Left cardiac atrium (tissue), 4 donors: Measurements from ENCODE around the gene CBX1. TPM values are rescaled to one million over a fixed set of nuclear protein-coding genes. Genes with fewer than 3 reads are reported as not detected.
"Not testable (repeated sequence)": the region's sequence is repeated elsewhere in the genome, so short reads cannot be mapped to it uniquely, and the experiment has no call there.

Experiments used
- ATAC-seq, 2 donors: fragments of 200-7000 bp; cut with Tn5 transposase; one replicate each; pipeline ENCODE4 v1.9.1; 2020; ENCODE audit warnings: mild to moderate bottlenecking in 2 of 2, moderate library complexity in 2 of 2
- DNase-seq: peaks from one replicate; pipeline ENCODE4 v3.0.0-alpha.2; 2020
- intact Hi-C, 2 donors: fragments of 100-400 bp; cut with DNase I; formaldehyde crosslinking; loops; one replicate each; pipeline versions ENCODE4 v1.14.1 to v1.15.1; 2022 to 2023
- total RNA-seq, 2 donors: library from RNA; stranded (reverse); fragmentation: NEBNext Ultra II Directional; extraction: Animal tissue kit (Norgen Biotek cat#: 25700); gene quantifications; one replicate each; pipeline ENCODE4 v1.2.1, GENCODE V29; 2021
- donor health status: DM: no; HTN: yes; CAD: no.
- donor health status: DM: no; HTN: yes; CAD: no; lungs with severe emphysema.
- donor health status: DM: yes; HTN: yes; CAD: no.
- donor health status: Dilated cardiomyopathy.

Gene CBX1
- total RNA-seq, 2 donors from 2014 or later = 29.2 to 35.6 TPM

DNA sequence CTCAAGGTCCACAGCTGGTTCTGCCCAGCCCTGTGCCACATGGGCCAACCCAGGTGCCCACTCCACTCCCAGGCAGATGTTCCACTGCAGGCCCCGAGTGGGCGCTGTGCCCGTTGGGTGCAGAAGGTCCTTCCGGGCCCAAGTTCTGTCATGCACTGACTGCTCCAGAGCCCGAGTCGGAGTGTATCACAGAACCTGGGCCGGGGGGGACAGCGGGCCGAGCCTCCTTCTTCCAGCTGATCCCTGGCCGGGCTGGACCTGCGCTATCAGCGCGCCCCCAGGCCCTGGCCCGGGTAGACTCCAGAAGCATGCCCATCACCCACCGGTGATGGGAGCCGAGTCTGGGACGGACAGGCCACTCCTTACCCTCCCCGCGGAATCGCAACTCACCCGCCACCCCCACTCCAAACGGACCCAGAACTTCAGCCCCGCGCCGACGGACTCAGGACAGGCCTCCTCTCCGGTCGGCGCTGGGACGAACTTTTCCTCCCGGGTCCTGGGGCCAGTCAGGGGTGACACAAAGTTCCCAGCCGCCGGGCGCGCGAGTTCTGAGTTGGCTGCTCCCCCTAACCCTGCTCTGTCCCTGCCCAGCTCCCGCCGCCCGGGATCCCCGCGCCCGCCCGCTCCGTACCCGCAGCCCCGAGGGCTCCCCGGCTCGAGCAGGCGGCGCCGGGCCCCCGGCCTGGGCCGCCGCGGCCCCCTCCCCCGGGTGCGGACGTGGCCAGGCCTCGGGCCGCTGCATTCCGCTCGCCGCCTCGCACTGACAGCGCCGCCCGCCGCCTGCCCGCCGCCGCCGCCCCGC lies 64.0 kb downstream of the CBX1 start, which contains the start of gene COPZ2:
TSS of gene COPZ2 (minus strand) at position 762 of the 802 bp plus-strand sequence. CDS start at position 742, 20 bp downstream.
- intact Hi-C loops = no loop called here
- peak; percentile 88 to 89 for ATAC-seq
- peak; percentile 75 for DNase-seq

DNA sequence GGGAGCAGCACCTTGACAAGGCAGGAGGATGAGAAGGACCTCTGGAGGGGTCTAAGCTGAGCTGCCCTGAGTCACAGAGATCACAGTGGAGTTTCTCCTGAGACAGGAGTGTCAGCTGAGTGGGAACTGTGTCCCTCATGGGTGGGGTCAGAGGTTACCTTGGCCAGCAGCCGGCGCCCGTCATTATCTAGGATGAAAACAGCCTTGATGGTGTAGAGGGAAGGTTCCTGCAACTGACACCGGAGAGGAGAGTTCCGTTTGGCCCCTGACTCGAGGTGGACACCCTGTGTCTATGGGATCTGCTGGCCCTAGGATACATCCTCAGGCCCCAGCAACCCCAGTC lies 64.6 kb downstream of the CBX1 start:
- no peak for DNase-seq
- peak in 1 of 2 donors; percentile 13 for ATAC-seq
- intact Hi-C loops = no loop called here

GRCh38 chr17:48034734-48035133 lies 66.5 kb downstream of the CBX1 start:
- intact Hi-C loops, ATAC-seq: not testable (repeated sequence)
- DNase-seq = peak; percentile 6

DNA sequence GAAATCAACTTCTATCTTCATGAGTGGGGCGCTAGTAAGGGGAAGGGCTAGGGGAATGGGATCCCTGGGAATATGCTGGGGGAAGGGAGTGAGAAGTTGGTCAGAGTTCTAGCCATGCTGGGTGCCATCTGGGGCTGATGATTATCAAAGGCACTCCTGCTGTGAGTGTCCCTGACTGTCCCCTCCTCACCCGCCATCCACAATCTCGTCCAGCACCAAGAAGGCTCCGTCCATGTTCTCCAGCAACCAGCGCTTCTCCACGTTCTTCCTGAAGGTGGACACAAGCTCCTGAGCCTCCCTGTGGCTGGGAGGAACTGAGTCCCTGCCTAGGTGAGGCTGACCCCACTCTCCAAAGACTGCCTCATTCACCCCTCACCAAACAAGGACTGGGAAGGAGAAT lies 69.3 kb downstream of the CBX1 start:
- ATAC-seq (no peak), DNase-seq (peak; percentile 2)

GRCh38 chr17:48030531-48030930 lies 70.7 kb downstream of the CBX1 start:
- no peak for ATAC-seq
- DNase-seq = peak; percentile 46
- intact Hi-C loops = no loop called here

More for the DNA sequence above, 69.3 kb downstream of the CBX1 start:
- intact Hi-C loops = no loop called here

DNA sequence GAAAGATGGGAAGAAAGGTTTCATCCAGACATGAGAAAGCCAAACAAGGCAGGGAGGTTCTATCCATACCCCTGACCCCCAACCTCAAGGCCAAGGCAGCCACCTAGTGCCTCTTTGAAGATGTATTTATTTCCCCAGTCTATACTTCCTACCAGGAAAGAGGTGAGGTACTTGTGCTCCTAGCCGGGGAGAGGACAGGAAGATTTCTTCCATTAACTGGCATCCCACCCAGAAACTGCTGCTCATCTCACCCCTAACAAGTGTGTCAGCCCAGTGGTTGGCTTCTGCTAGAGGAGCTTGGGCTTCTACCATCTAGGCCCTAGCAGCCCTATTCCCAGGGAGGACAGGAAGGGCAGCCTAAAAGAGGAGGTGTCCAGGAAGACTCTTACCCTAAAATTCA lies 72.5 kb downstream of the CBX1 start:
- no peak for ATAC-seq
- intact Hi-C loops = loop anchor here (5.0 to 10.0 kb wide), 3 partner anchors 104 to 589 kb away; partner anchors contain the start of genes HOXB8 (in 2 of the 2) and HOXB7 (in 1 of the 2)
- peak; percentile 6 for DNase-seq

DNA sequence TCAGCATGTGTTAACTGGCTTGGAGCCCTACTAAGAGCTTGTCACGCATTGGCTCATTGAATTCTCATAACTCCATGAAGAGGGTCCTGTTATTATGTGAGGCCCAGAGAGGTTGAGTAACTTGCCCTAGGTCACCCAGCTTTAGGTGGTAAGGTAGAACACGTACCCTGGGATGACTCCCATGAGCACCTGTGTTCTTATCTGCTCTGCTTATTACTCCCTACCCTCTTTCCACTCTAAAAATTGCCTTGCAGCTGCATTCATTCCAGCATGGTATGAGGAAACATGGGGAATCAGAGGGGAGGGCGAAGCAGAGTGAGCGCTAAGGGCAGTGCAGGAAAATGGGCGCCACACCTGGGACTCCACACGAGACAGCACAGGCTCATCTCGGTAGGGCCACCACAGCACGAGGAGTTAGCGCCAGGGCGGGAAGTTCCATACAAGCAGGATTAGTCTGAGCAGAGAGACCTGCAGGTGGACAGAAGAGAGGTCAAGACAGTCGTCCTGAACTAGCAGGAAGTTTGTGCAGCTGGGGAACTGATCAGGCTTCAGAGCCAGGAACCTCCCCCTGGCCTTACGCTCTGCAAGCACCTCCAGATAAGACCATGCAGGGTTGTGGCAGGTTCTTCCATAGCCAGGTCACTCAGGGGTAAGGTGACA lies 73.8 kb downstream of the CBX1 start:
- intact Hi-C loops = loop anchor here (2.0 to 10.0 kb wide), 4 partner anchors 47 to 590 kb away; partner anchors contain the start of genes HOXB8 (in 2 of the 2) and HOXB7 (in 1 of the 2)
- ATAC-seq (no peak), DNase-seq (no peak)

- intact Hi-C loops = loop anchor here (1.0 to 10.0 kb wide), 5 partner anchors 48 to 591 kb away; partner anchors contain the start of genes HOXB8 (in 2 of the 2) and HOXB7 (in 1 of the 2)
- DNase-seq (peak; percentile 90), ATAC-seq (peak; percentile 41 to 42)
Measured at GRCh38 chr17:48026502-48027321, 74.6 kb downstream of the CBX1 start.

- DNase-seq = no peak
- ATAC-seq = no peak
- intact Hi-C loops = loop anchor here (1.0 to 10.0 kb wide), 6 partner anchors 48 to 591 kb away; partner anchors contain the start of genes HOXB8 (in 2 of the 2) and HOXB7 (in 1 of the 2)
Measured at GRCh38 chr17:48025904-48026501, 75.3 kb downstream of the CBX1 start.

DNA sequence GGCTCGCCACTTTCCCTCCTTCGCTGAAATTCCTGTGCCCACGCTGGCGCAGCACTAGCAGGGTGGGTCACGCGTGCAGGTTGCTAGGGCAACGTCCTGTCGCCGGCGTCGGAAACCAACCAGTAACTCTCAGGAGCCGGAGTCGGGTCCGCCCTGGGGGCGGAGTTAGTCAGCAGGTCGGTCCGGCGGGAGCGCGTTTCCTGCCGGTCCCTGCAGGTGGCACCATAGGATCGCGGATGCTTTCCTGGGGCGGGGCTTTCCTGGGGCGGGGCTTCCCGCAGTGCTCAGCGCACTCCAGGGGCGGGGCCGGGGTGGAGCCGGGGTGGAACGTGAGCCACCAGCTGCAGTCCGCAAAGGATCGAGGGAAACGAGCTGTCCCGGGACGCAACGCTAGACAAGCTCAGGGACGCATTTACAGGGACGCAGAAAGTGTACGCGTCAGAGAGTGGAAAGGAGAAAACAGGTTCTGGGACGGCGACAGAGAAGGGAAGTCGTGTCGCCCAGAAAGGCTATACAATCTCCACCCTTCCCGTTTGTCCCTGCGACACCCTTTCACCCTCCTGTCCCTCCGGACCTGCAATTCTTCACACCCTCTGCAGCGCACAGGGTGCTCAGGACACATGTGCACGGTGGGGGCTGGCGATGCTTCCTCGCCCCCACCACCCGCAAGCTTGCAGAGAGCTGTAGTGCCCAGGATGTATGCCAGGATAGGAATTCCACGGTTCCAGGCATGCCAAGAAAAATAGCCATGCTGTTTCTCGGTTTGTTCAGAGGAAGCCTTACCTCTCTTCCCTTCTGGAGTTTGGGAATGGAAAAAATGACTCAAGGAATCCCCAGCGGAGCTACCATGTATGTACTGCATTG lies 76.0 kb downstream of the CBX1 start:
- peak; percentile 99 for DNase-seq
- ATAC-seq = peak; percentile 86 to 89
- intact Hi-C loops = loop anchor here (1.0 to 10.0 kb wide), 4 partner anchors 106 to 592 kb away; partner anchors contain the start of genes HOXB8 (in 2 of the 2) and HOXB7 (in 1 of the 2)

- ATAC-seq (peak; percentile 11 to 12), DNase-seq (peak; percentile 65)
- intact Hi-C loops = loop anchor here (1.0 to 10.0 kb wide), 4 partner anchors 107 to 593 kb away; partner anchors contain the start of genes HOXB8 (in 2 of the 2) and HOXB7 (in 1 of the 2)
Measured at GRCh38 chr17:48024149-48025039, 76.9 kb downstream of the CBX1 start.

- peak; percentile 88 for DNase-seq
- ATAC-seq = peak; percentile 64 to 68
- intact Hi-C loops = loop anchor here in 1 of 2 donors (10.0 kb wide), 1 partner anchor 591 kb away; the partner anchor contains the start of genes HOXB7 and HOXB8
Measured at GRCh38 chr17:48023400-48024148, 77.7 kb downstream of the CBX1 start.

GRCh38 chr17:48022901-48023300 lies 78.4 kb downstream of the CBX1 start:
- intact Hi-C loops = loop anchor here in 1 of 2 donors (10.0 kb wide), 1 partner anchor 592 kb away; the partner anchor contains the start of genes HOXB7 and HOXB8
- ATAC-seq = no peak
- no peak for DNase-seq

DNA sequence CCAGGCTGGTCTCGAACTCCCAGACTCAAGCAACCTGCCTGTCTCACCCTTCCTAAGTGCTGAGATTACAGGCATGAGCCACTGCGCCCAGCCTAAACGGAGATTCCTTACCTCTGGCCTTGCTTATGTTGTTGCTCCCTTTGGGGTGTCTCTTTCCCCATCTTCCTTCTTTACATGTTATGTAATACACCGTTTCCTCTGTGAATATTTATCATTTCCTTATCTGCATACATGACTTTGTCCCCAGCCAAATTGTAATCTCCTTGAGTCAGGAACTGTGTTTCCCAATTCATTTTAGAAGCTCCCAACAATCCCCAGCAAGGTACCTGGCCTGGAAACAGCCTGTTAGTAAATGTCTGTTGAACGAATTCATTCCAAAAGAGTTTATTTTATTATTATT lies 79.3 kb downstream of the CBX1 start:
- DNase-seq (no peak), ATAC-seq (no peak)
- intact Hi-C loops = loop anchor here in 1 of 2 donors (10.0 kb wide), 1 partner anchor 593 kb away; the partner anchor contains the start of genes HOXB7 and HOXB8
